IMR-90 (cell line): Measurements from ENCODE around the gene SLC25A19. TPM values are rescaled to one million over a fixed set of nuclear protein-coding genes. Genes with fewer than 3 reads are reported as not detected.
A peak's percentile ranks its signal among the peaks of the same experiment; 100 is the strongest.

Source experiments
- ATAC-seq: fragments of 200-7000 bp; cut with Tn5 transposase; 2 replicates; pipeline ENCODE4 v1.9.1; 2020; ENCODE audit warnings: low read depth, mild to moderate bottlenecking, moderate library complexity
- BruUV-seq: library from RNA; stranded (reverse); fragments of 400-500 nt; replicated peaks from 2 replicates; lab custom pipeline; 2021; lab: Mats Ljungman, UMichigan
- CTCF ChIA-PET: fragments of 300-600 bp; formaldehyde crosslinking; extraction: SDS; loops from one replicate; lab custom pipeline; 2021; ENCODE audit warnings: antibody characterized with exemption; lab: Yijun Ruan, JAX
- POLR2A ChIA-PET: fragments of 300-600 bp; sonication (Branson Sonifier 250); formaldehyde crosslinking; loops from one replicate; lab custom pipeline; 2022; ENCODE audit warnings: antibody characterized with exemption; ENCODE audit not compliant: unreplicated experiment; lab: Charles Lee
- DNase-seq: peaks from one replicate; pipeline ENCODE4 v3.0.0; 2013
- H2AFZ ChIP-seq: replicated peaks from 2 replicates; pipeline ENCODE3; 2013; ENCODE audit warnings: low read length, mild to moderate bottlenecking; ENCODE audit not compliant: poor library complexity
- H2AK5ac ChIP-seq: 2 replicates; pipeline ENCODE4 v1.6.1; 2013; ENCODE audit warnings: low read depth, low read length, inconsistent platforms
- H2AK9ac ChIP-seq: replicated peaks from 2 replicates; pipeline ENCODE3; 2013; ENCODE audit warnings: mild to moderate bottlenecking, low read depth, low read length, moderate library complexity; ENCODE audit not compliant: poor library complexity
- H2BK120ac ChIP-seq: 2 replicates; pipeline ENCODE4 v1.6.1; 2013; ENCODE audit warnings: low read depth, low read length, inconsistent platforms
- H2BK15ac ChIP-seq: 3 replicates; pipeline ENCODE4 v1.6.1; 2013; ENCODE audit warnings: low read depth, low read length, inconsistent platforms
- H2BK20ac ChIP-seq: 2 replicates; pipeline ENCODE4 v1.6.1; 2013; ENCODE audit warnings: low read depth, mild to moderate bottlenecking, inconsistent platforms, low read length, moderate library complexity
- H2BK5ac ChIP-seq: 2 replicates; pipeline ENCODE4 v1.6.1; 2013; ENCODE audit warnings: mild to moderate bottlenecking, low read depth, low read length, inconsistent platforms; ENCODE audit not compliant: poor library complexity, severe bottlenecking
- H3K14ac ChIP-seq: replicated peaks from 2 replicates; pipeline ENCODE4 v1.6.1; 2013; ENCODE audit warnings: low read depth, low read length, inconsistent platforms
- H3K18ac ChIP-seq: 2 replicates; pipeline ENCODE4 v1.6.1; 2013; ENCODE audit warnings: low read depth, low read length, control low read depth
- H3K23ac ChIP-seq: 2 replicates; pipeline ENCODE4 v1.6.1; 2013; ENCODE audit warnings: low read depth, low read length, inconsistent platforms
- H3K27ac ChIP-seq: 2 replicates; pipeline ENCODE4 v1.5.1; 2013; ENCODE audit warnings: mild to moderate bottlenecking, control low read depth, low read length; ENCODE audit not compliant: insufficient read depth
- H3K27me3 ChIP-seq: 2 replicates; pipeline ENCODE4 v1.6.1; 2013; ENCODE audit warnings: low read length; ENCODE audit not compliant: control insufficient read depth, insufficient read depth
- H3K36me3 ChIP-seq: 2 replicates; pipeline ENCODE4 v1.6.1; 2013; ENCODE audit warnings: low read length, mixed read lengths; ENCODE audit not compliant: control insufficient read depth, insufficient read depth
- H3K4ac ChIP-seq: 2 replicates; pipeline ENCODE4 v1.6.1; 2013; ENCODE audit warnings: low read depth, low read length, inconsistent platforms
- H3K4me1 ChIP-seq: 2 replicates; pipeline ENCODE4 v1.6.1; 2013; ENCODE audit warnings: low read length, mixed read lengths; ENCODE audit not compliant: control insufficient read depth, insufficient read depth
- H3K4me2 ChIP-seq: 2 replicates; pipeline ENCODE4 v1.6.1; 2013; ENCODE audit warnings: low read depth, mild to moderate bottlenecking, control low read depth, low read length, moderate library complexity
- H3K4me3 ChIP-seq: 2 replicates; pipeline ENCODE4 v1.5.1; 2013; ENCODE audit warnings: low read depth, mild to moderate bottlenecking, control low read depth, low read length, moderate library complexity; ENCODE audit not compliant: insufficient read depth
- H3K56ac ChIP-seq: 2 replicates; pipeline ENCODE4 v1.6.1; 2013; ENCODE audit warnings: low read length, inconsistent platforms; ENCODE audit not compliant: insufficient read depth; ENCODE audit errors: extremely low read depth
- H3K79me1 ChIP-seq, 2 experiments: 2 replicates each; pipeline ENCODE4 v1.6.1; 2013; ENCODE audit warnings: low read length in 2 of 2, inconsistent platforms in 1 of 2, low read depth in 1 of 2
- H3K9ac ChIP-seq: 2 replicates; pipeline ENCODE4 v1.6.1; 2013; ENCODE audit warnings: low read depth, low read length, control low read depth
- H3K9me1 ChIP-seq: 2 replicates; pipeline ENCODE4 v1.6.1; 2013; ENCODE audit warnings: low read length, inconsistent platforms; ENCODE audit not compliant: insufficient read depth
- H3K9me3 ChIP-seq: 2 replicates; pipeline ENCODE4 v1.6.1; 2013; ENCODE audit warnings: low read length; ENCODE audit not compliant: control insufficient read depth, insufficient read depth
- H4K20me1 ChIP-seq: 2 replicates; pipeline ENCODE4 v1.6.1; 2013; ENCODE audit warnings: low read length, inconsistent platforms; ENCODE audit not compliant: insufficient read depth
- H4K5ac ChIP-seq: 2 replicates; pipeline ENCODE4 v1.6.1; 2013; ENCODE audit warnings: mild to moderate bottlenecking, low read depth, low read length, control low read depth
- H4K8ac ChIP-seq, 2 experiments: 2 replicates each; pipeline ENCODE4 v1.6.1; 2013; ENCODE audit warnings: low read depth in 2 of 2, low read length in 2 of 2, control low read depth in 1 of 2, inconsistent platforms in 1 of 2
- H4K91ac ChIP-seq: 2 replicates; pipeline ENCODE4 v1.6.1; 2013; ENCODE audit warnings: low read depth, low read length, inconsistent platforms; ENCODE audit not compliant: insufficient read depth
- BHLHE40 ChIP-seq: fragments of 150-350 bp; IDR thresholded peaks from 2 replicates; pipeline ENCODE4 v1.6.1; 2016; ENCODE audit warnings: mild to moderate bottlenecking, low read depth, low read length
- CEBPB ChIP-seq: IDR thresholded peaks from 2 replicates; pipeline ENCODE4 v1.6.1; 2012; ENCODE audit warnings: low read depth, low read length, improper control_type of control experiment
- CHD1 ChIP-seq: IDR thresholded peaks from 2 replicates; pipeline ENCODE4 v1.6.1; 2012; ENCODE audit warnings: low read depth, low read length, improper control_type of control experiment
- CTCF ChIP-seq: conservative IDR thresholded peaks from 2 replicates; pipeline ENCODE4 v1.5.1; 2012; ENCODE audit warnings: mild to moderate bottlenecking, low read depth, low read length, improper control_type of control experiment
- ELK1 ChIP-seq: fragments of 150-350 bp; IDR thresholded peaks from 2 replicates; pipeline ENCODE4 v1.6.1; 2016; ENCODE audit warnings: low read depth, mild to moderate bottlenecking, low read length, moderate library complexity, borderline replicate concordance
- MAFK ChIP-seq: IDR thresholded peaks from 2 replicates; pipeline ENCODE4 v1.6.1; 2012; ENCODE audit warnings: low read depth, low read length, improper control_type of control experiment
- MAZ ChIP-seq: IDR thresholded peaks from 2 replicates; pipeline ENCODE4 v1.6.1; 2012; ENCODE audit warnings: low read depth, mild to moderate bottlenecking, low read length, improper control_type of control experiment, moderate library complexity, borderline replicate concordance
- MXI1 ChIP-seq: IDR thresholded peaks from 2 replicates; pipeline ENCODE4 v1.6.1; 2012; ENCODE audit warnings: low read depth, mild to moderate bottlenecking, low read length, moderate library complexity, borderline replicate concordance
- POLR2A ChIP-seq: IDR thresholded peaks from 2 replicates; pipeline ENCODE4 v1.6.1; 2012; ENCODE audit warnings: mild to moderate bottlenecking, low read depth, low read length
- RAD21 ChIP-seq: IDR thresholded peaks from 2 replicates; pipeline ENCODE4 v1.6.1; 2012; ENCODE audit warnings: low read length, improper control_type of control experiment
- RFX5 ChIP-seq: IDR thresholded peaks from 2 replicates; pipeline ENCODE4 v1.8.0; 2012; ENCODE audit warnings: low read depth, mild to moderate bottlenecking, low read length, moderate library complexity
- USF2 ChIP-seq: fragments of 150-350 bp; IDR thresholded peaks from 2 replicates; pipeline ENCODE4 v1.6.1; 2017; ENCODE audit warnings: mild to moderate bottlenecking, antibody characterized with exemption, low read length, low read depth
- WGBS, 2 experiments: methylation state at CpG; one replicate each; pipeline versions ENCODE4 v1.1.5 to v1.1.7; 2013; ENCODE audit warnings: missing lambda C conversion rate in 2 of 2; ENCODE audit not compliant: insufficient read length in 1 of 2; ENCODE audit errors: extremely low coverage in 2 of 2; 5-methylcytosine and 5-hydroxymethylcytosine counted together
- dilution Hi-C: fragments of 300-500 bp; cut with HindIII; formaldehyde crosslinking; loops from one replicate; pipeline ENCODE4 v1.14.3; 2018; ENCODE audit warnings: low sequenced_read_pairs; ENCODE audit not compliant: unreplicated experiment
- in situ Hi-C: fragments of 300-500 bp; cut with MboI; formaldehyde crosslinking; loops from 3 replicates; pipeline ENCODE4 v1.14.3; 2019; ENCODE audit warnings: low sequenced_read_pairs, inconsistent platforms, mixed read lengths
- intact Hi-C: fragments of 100-400 bp; cut with micrococcal nuclease; formaldehyde crosslinking; loops from 2 replicates; pipeline ENCODE4 v1.10.0; 2022
- polyA plus RNA-seq, 3 experiments: library from polyadenylated mRNA; depleted of rRNA; stranded (reverse); fragments of >200 nt; gene quantifications; 2 replicates each; pipeline ENCODE4 v1.2.3, GENCODE V29; 2012; ENCODE audit warnings: low replicate concordance in 1 of 3
- total RNA-seq: library from RNA; depleted of rRNA; stranded (reverse); fragments of >200 nt; gene quantifications from 2 replicates; pipeline ENCODE4 v1.2.3, GENCODE V29; 2012

SLC25A19 gene
- total and polyA plus RNA-seq, 2 of the 4 experiments (the other 2 are of a cell fraction), result 9.1 to 9.2 TPM

GRCh38 chr17:75289115-75289831, at the start of gene SLC25A19 (continued):
- TF ChIP-seq BHLHE40, result no peak
- TF ChIP-seq POLR2A, result peak; percentile 63
- 0 out of 2 replicates have a peak, but pooled peaks have one; percentile 14 for TF ChIP-seq RFX5
- TF ChIP-seq MAFK, result no peak
- no peak; the same call in 1 of the 2 replicates for TF ChIP-seq MAZ
- no peak for TF ChIP-seq CEBPB

GRCh38 chr17:75338335-75338734, 49.1 kb upstream of the SLC25A19 start:
- ChIA-PET POLR2A (interaction anchor here (0.6 kb wide), 1 partner anchor 15 kb away, joined by 17 read pairs; no protein-coding TSS in a partner anchor), CTCF (no interaction called here)
- Histone ChIP-seq H4K8ac (0 out of 4 replicates have a peak overlapping the region, but pooled peaks of 1 of the 2 experiments have one; percentile 52), H2BK15ac (no peak overlapping the region), H3K9me1 (peaks cover 11% of the 10 kb centered on the region), H3K4me3 (no peak overlapping the region), H2BK20ac (no peak overlapping the region), H4K91ac (no peak overlapping the region), H3K14ac (no peak overlapping the region), H4K20me1 (peaks cover 66% of the 10 kb centered on the region), H3K23ac (peak overlapping the region; percentile 68; the same call in 1 of the 2 replicates), H2AK9ac (no peak overlapping the region), H3K36me3 (peaks cover 1% of the 10 kb centered on the region; the same call in 1 of the 2 replicates), H3K18ac (no peak overlapping the region), H3K4ac (no peak overlapping the region), H4K5ac (no peak overlapping the region), H3K9ac (no peak overlapping the region), H2AFZ (no peak overlapping the region), H3K27ac (peak overlapping the region; percentile 20; the same call in 1 of the 2 replicates), H3K4me1 (no peaks in the 10 kb centered on the region; the same call in 1 of the 2 replicates), H2BK120ac (no peak overlapping the region), H3K56ac (no peak overlapping the region), H3K9me3 (no peaks in the 10 kb centered on the region), H3K79me1 (peaks cover 43 to 75% of the 10 kb centered on the region in 2 experiments), H3K4me2 (peak overlapping the region; percentile 34; the same call in 1 of the 2 replicates), H2BK5ac (peak overlapping the region; percentile 76), H2AK5ac (no peak overlapping the region), H3K27me3 (no peaks in the 10 kb centered on the region)
- TF ChIP-seq CTCF (no peak), USF2 (no peak), CHD1 (no peak), MXI1 (no peak), ELK1 (no peak), RAD21 (no peak), MAZ (no peak), CEBPB (no peak)
- no TSS peak for BruUV-seq
- in situ Hi-C loops, result no loop called here
- DNase-seq, result peak; percentile 65
- ATAC-seq, result peak; percentile 83
- intact Hi-C loops, result no loop called here
- no CpG with 5 or more reads among the region's 6 CpGs for WGBS, 2 experiments
- dilution Hi-C loops, result no loop called here
